ENCODE results near the gene MEIOB.

Gene MEIOB

GRCh38 chr16:1912215-1912543 is 40.2 kb upstream of the MEIOB start:
- no peak for DNase-seq (ENCODE audit: low read depth)
- H3K4me3 ChIP-seq (ENCODE audit: low read length): no peak overlapping the region
- TF ChIP-seq CTCF (IDR thresholded peaks at IDR 0.05; ENCODE audit: insufficient read depth, low read depth, low read length, missing control alignments): no peak

GRCh38 chr16:1911467-1912214 is 39.7 kb upstream of the MEIOB start:
- TF ChIP-seq CTCF (IDR thresholded peaks at IDR 0.05; ENCODE audit: insufficient read depth, low read depth, low read length, missing control alignments): no peak
- no peak overlapping the region for H3K4me3 ChIP-seq (ENCODE audit: low read length)
- no peak for DNase-seq (ENCODE audit: low read depth)

DNA sequence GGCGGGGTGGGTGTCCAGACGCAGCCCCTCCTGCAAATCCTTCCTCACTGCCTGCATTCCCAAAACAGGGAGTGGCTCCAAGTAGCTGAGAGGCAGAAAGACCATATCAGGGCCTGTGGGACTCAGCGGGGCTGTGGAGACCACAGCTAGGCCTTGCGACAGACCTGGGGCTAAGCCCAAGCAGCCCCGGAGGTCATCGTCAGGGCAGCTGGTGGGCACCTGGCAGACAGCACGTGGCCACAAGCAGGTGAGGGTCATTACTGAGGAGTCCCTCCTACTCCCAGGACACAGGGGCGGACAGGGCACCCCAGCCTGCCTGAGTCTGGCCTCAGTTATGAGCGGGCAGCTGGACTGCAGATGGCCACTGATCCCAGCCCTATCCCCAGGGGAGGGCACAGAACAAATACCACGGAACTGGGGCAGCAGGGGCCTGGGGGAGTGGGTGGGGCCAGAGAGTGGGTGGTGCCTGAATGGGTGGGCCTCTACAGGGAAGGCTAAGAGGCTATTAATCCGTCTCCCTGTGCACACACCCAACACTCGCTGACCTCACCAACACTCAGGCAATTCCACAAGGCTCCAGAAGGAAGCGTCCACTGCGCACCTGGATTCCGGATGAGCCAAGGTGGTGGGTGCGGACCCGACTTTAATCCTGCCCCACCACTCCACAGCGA is 37.7 kb upstream of the MEIOB start:
- no peak overlapping the region for H3K4me3 ChIP-seq (ENCODE audit: low read length)
- DNase-seq (ENCODE audit: low read depth): no peak
- TF ChIP-seq CTCF (IDR thresholded peaks at IDR 0.05; ENCODE audit: insufficient read depth, low read depth, low read length, missing control alignments): no peak

DNA sequence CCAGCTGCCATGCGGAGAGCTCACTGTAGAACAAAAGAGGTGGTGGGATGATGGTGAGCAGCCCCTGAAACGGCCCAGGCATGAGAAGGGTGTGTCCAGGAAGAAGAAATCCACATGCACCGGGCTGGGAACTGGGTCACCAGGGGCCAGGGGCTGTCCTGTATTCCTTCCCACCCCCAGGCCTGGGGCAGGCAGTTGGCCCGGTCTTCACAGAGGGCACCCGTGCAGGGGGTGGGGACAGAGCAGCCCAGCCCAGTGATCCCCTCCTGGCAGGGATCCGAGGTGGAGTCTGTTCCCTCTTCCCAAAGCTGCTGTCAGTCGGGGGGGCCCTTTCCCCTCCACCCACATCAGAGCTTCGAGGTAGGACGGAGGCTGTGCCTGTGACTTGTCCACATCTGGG is 37.0 kb upstream of the MEIOB start:
- no peak for TF ChIP-seq CTCF (IDR thresholded peaks at IDR 0.05; ENCODE audit: insufficient read depth, low read depth, low read length, missing control alignments)
- no peak overlapping the region for H3K4me3 ChIP-seq (ENCODE audit: low read length)
- no peak for DNase-seq (ENCODE audit: low read depth)

DNA sequence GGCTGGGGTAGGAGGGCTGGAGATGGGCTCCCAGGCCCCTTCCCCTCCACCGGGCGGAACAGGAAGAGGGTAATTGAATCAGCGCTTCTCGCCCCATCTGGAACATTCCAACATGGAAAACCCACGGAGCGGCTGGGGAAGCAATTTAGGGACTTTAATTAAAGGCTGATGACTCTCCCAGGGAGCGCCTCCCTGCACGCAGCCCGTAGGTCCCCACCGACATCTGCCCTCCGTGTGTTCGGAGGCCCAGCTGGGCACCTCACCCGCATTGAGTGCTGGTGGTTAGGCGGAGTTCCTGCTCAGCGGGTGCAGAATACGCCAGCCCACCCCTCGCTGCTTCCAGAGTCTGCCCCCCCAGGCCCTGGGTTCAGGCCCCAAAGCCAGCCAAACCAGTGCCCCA is 36.2 kb upstream of the MEIOB start:
- H3K4me3 ChIP-seq (ENCODE audit: low read length): no peak overlapping the region
- no peak for TF ChIP-seq CTCF (IDR thresholded peaks at IDR 0.05; ENCODE audit: insufficient read depth, low read depth, low read length, missing control alignments)
- no peak for DNase-seq (ENCODE audit: low read depth)

DNA sequence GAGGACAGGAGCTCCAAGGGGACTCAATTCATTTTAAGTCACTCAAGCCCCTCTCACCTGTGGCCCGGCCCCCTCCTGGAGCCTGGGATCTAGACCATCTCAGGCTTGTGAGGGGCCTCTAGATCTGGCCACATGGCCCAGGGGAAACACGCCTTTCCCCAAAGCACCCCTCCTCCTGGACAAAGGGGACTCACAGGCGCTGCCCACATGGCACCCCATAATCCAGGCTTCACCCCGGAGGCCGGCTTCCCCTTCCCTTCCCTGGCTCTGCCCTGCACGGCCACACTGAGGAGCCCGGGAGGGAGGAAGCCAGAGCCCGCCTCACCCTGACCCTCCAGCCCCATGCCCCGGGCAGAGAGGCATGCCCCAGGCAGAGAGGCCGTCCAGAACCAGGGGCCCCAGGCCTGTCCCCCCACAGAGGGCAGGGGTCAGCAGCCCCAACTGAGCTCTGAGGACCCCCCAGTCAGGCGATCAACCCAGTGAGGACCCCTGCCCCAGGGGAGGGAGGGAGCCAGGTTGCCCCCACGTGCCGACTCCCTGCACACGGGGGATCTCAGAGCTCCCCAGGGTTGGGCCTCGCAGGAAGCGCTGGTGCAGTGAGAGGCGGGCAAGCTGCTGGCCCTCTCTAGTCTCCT is 35.4 kb upstream of the MEIOB start:
- no peak for DNase-seq (ENCODE audit: low read depth)
- no peak for TF ChIP-seq CTCF (IDR thresholded peaks at IDR 0.05; ENCODE audit: insufficient read depth, low read depth, low read length, missing control alignments)
- no peak overlapping the region for H3K4me3 ChIP-seq (ENCODE audit: low read length)

Data from epithelial cell of esophagus (primary cell).